GM19468 (cell line): Measurements from ENCODE around the gene TTYH2.

Experiments used
- ATAC-seq: cut with Tn5 transposase; IDR thresholded peaks from one replicate; pipeline ENCODE4 v1.9.1; 2021; ENCODE audit warnings: mild to moderate bottlenecking, moderate library complexity, moderate number of reproducible peaks; ENCODE audit not compliant: unreplicated experiment; ENCODE audit errors: extremely low read depth

TTYH2 gene

DNA sequence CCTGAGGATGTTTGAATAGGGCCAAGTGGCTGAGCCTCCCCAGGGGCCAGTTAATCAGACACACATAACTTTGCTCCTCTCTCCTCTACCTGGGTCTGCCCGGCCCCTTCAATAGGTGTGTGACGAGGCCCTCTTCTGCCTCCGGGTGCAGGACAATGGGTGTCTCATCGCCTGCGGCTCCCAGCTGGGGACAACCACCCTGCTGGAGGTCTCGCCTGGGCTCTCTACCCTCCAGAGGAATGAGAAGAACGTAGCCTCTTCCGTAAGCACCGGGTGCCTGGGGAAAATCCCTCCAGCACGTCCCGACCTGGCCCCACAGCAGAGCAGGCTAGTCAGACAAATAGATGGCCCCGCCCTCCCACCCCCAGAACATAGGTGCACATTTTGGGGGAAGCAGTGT is 96.5 kb downstream of the TTYH2 start:
- ATAC-seq, result no peak
